PFSK-1 (cell line): ENCODE measurements around the gene CCDC85A.

Source experiments
- FOXP2 ChIP-seq: optimal IDR thresholded peaks from 2 replicates; pipeline ENCODE3; 2011; ENCODE audit warnings: borderline replicate concordance, control low read depth, inconsistent platforms; ENCODE audit not compliant: insufficient read depth; ENCODE audit errors: extremely low read length, extremely low read depth
- POLR2AphosphoS5 ChIP-seq: IDR thresholded peaks from 2 replicates; pipeline ENCODE4 v1.6.1; 2012; ENCODE audit warnings: low read depth, mild to moderate bottlenecking, control low read depth, low read length, moderate library complexity
- SIN3A ChIP-seq: IDR thresholded peaks from 2 replicates; pipeline ENCODE4 v1.6.1; 2012; ENCODE audit warnings: mild to moderate bottlenecking, low read length, moderate library complexity, borderline replicate concordance; ENCODE audit not compliant: insufficient read depth
- TAF1 ChIP-seq: IDR thresholded peaks from 2 replicates; pipeline ENCODE4 v1.6.1; 2012; ENCODE audit warnings: low read length, control low read depth, borderline replicate concordance; ENCODE audit not compliant: insufficient read depth
- TF ChIP-seq, protein P1 (sequence below), 2 experiments: IDR thresholded peaks; 2 replicates each; pipeline versions ENCODE4 v1.6.1 to v1.8.0; 2011 to 2012; ENCODE audit warnings: low read depth in 2 of 2, low read length in 2 of 2, control low read depth in 1 of 2, inconsistent platforms in 1 of 2, mild to moderate bottlenecking in 1 of 2, moderate library complexity in 1 of 2; ENCODE audit not compliant: insufficient read depth in 1 of 2

The CCDC85A gene

DNA sequence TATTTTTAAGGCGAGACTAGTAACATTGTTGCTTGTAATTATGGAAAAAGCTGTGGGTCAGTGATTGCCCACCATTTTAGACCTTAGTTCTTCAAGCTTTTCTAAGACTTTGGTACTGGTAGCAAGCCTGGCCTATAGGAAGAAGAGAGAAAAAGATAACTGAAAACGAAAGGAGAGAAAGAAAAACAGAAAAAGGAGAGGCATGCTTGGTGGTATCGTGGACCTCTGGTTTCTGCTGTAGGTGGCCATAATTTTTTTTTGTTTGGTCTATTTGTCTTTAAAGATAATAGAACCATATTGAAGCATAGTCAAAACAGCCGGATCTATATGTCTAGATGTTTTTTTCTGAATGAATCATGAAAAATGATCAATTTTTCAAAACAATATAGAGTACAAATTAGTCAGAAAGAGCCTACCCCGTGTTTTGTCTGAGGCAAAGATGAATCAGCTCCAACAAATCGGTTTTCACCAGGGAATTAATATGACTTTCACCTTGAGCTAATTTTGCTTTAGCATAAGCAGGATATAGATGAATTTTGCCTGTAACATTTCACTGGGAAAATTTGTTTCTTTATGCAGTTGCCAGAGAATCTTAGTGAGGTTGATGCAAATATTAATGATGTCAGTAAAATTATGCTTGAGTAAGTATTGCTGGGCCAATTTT lies 45.7 kb downstream of the CCDC85A start:
- TF ChIP-seq FOXP2 (no peak), POLR2AphosphoS5 (no peak), TAF1 (no peak), SIN3A (no peak)
- TF ChIP-seq, protein P1, sequence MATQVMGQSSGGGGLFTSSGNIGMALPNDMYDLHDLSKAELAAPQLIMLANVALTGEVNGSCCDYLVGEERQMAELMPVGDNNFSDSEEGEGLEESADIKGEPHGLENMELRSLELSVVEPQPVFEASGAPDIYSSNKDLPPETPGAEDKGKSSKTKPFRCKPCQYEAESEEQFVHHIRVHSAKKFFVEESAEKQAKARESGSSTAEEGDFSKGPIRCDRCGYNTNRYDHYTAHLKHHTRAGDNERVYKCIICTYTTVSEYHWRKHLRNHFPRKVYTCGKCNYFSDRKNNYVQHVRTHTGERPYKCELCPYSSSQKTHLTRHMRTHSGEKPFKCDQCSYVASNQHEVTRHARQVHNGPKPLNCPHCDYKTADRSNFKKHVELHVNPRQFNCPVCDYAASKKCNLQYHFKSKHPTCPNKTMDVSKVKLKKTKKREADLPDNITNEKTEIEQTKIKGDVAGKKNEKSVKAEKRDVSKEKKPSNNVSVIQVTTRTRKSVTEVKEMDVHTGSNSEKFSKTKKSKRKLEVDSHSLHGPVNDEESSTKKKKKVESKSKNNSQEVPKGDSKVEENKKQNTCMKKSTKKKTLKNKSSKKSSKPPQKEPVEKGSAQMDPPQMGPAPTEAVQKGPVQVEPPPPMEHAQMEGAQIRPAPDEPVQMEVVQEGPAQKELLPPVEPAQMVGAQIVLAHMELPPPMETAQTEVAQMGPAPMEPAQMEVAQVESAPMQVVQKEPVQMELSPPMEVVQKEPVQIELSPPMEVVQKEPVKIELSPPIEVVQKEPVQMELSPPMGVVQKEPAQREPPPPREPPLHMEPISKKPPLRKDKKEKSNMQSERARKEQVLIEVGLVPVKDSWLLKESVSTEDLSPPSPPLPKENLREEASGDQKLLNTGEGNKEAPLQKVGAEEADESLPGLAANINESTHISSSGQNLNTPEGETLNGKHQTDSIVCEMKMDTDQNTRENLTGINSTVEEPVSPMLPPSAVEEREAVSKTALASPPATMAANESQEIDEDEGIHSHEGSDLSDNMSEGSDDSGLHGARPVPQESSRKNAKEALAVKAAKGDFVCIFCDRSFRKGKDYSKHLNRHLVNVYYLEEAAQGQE (IDR thresholded peaks at IDR 0.05; ENCODE audit: insufficient read depth in 1 of 2, low read depth in 2 of 2, low read length in 2 of 2): no peak

DNA sequence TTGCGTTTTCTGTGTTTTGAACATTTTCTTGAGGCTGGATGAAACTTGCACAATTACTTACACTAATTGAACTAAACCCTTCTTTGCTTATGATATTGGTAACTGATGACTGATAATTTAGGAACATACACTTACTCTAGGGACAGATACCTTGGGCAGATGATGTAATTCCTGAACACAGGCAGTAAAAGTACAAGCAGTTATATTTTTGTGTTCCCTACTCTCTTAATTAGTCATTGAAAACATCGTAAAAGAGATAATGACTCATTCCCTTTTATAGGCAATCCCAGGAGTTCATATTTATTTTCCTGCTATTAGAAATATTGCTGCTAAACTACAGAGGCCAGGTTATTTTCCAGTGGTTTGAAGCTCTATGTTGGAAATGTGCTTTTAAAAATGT lies 46.4 kb downstream of the CCDC85A start:
- TF ChIP-seq SIN3A: no peak
- TF ChIP-seq TAF1: no peak
- TF ChIP-seq POLR2AphosphoS5: no peak

DNA sequence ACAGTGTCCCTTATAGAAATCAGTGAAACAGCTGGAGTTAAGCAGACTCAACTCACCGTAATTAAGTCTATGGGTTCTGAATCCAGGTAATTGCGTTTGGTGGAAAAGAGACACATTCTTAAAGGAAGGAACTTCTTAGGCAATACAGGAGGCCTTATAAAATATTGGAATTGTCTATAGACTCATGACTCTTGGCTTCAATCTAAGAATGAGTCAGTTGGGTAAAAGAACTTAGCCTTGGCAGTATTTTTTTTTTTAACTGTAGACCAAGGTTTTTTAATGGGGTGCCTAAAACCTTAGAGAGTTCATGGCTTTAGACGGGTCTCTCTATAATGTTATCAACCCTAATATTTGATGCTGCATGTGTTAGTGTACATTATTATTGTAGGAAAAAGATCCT lies 47.6 kb downstream of the CCDC85A start:
- TF ChIP-seq SIN3A (no peak), POLR2AphosphoS5 (no peak), FOXP2 (no peak)

DNA sequence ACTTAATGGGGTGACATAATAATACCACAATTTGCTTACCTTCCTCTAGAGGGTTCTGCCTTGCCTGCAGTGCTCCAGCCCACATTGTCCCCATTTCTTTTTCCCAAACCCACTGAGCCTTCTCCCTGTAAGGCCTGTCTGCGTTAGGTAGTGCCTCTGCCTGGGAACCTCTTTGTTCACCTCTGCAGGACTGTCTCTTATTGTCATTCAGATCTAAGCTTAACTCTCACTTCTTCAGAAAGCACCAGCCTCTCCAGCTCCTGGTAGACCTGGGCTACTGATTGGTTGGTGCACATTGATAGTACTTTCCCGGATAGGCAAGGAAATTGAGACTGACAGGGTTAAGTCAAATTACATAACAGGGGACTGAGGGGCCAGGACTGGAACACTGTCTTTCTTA lies 49.1 kb downstream of the CCDC85A start:
- TF ChIP-seq POLR2AphosphoS5 (no peak), TAF1 (no peak), FOXP2 (no peak), SIN3A (no peak)
- TF ChIP-seq, protein P1 (IDR thresholded peaks at IDR 0.05; ENCODE audit: insufficient read depth in 1 of 2, low read depth in 2 of 2, low read length in 2 of 2): no peak

DNA sequence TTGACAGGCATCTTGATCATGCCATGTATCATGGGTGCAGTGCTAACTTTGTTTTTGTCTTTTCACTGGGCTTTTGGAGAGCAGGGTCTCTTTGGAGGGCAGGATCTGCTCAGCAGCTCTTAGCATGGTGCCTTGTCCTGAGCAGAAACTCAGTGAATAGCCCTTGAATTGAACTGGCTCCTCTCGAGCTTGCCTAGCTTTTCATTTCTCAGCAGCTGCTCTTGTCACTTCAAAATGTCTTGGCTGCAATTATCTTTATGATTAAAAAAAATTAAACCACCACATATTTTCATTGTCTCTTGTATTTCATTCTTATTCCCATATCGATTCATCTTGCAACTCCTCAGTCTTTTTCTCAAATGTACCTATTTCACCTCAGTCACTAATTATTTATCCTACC lies 50.5 kb downstream of the CCDC85A start:
- TF ChIP-seq FOXP2 (no peak), POLR2AphosphoS5 (no peak), SIN3A (no peak), TAF1 (no peak)
- TF ChIP-seq, protein P1 (IDR thresholded peaks at IDR 0.05; ENCODE audit: insufficient read depth in 1 of 2, low read depth in 2 of 2, low read length in 2 of 2): no peak

DNA sequence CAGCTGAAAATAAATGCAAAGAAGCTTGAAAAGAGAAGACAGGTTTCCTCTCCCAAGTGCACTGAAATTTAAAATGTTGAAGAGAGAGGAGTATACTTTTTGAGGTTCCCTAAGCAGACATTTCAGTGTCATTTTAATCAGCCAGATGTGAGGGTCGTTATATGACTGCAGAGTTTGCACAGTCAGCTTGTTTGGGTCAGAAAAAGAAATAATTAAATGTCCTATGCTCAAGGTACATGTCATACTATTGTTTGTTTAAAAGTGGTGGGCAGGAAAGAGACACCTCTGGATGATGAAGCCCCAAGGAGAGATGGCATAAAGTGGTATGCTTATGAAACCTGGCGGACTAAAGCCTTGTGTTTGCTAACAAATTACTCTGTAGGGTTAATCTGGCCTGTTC lies 55.2 kb downstream of the CCDC85A start:
- TF ChIP-seq, protein P1 (IDR thresholded peaks at IDR 0.05; ENCODE audit: insufficient read depth in 1 of 2, low read depth in 2 of 2, low read length in 2 of 2): no peak
- TF ChIP-seq TAF1 (no peak), SIN3A (no peak), POLR2AphosphoS5 (no peak), FOXP2 (no peak)
